ENCODE results near the gene USP10.

DNA sequence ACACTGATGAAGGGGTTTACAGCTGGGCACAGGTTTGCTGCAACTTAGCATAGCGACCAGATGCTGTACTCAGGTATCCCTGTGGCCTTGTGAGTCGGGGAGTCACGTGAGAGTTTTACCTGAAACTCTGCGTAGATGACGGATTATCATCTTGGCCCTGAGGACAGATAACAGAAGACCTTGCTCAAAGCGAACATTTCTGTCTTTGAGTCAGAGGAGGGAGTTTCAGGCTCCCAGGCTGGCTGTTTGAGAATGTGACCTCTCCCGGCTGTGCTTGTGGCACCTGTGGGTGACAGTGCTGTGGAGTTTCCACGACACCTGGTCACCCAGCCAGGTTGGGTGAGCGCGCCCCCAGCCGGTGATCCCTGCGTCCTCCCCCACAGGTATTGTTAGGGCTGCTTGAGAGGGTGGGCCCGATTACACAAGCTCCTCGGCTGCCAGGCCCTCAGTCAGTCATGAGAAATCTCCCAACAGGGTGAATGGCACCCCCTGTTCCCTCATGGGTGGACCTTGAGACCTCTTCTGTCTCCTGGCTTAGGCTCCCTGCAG lies 75.5 kb downstream of the USP10 start:
- TF ChIP-seq, protein P1, sequence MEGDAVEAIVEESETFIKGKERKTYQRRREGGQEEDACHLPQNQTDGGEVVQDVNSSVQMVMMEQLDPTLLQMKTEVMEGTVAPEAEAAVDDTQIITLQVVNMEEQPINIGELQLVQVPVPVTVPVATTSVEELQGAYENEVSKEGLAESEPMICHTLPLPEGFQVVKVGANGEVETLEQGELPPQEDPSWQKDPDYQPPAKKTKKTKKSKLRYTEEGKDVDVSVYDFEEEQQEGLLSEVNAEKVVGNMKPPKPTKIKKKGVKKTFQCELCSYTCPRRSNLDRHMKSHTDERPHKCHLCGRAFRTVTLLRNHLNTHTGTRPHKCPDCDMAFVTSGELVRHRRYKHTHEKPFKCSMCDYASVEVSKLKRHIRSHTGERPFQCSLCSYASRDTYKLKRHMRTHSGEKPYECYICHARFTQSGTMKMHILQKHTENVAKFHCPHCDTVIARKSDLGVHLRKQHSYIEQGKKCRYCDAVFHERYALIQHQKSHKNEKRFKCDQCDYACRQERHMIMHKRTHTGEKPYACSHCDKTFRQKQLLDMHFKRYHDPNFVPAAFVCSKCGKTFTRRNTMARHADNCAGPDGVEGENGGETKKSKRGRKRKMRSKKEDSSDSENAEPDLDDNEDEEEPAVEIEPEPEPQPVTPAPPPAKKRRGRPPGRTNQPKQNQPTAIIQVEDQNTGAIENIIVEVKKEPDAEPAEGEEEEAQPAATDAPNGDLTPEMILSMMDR (IDR thresholded peaks at IDR 0.05) = no peak
- no peak for TF ChIP-seq POLR2A (IDR thresholded peaks at IDR 0.05)
